DMS114 treated with DMSO at 0.1 percent for 48 hours (cell line): Measurements from ENCODE around the gene NLGN4Y.

Source experiments
- DNase-seq: peaks from one replicate; lab custom pipeline; 2025; ENCODE audit not compliant: unreplicated experiment; lab: John Stamatoyannopoulos, UW

The NLGN4Y gene

GRCh38 chrY:14524272-14525231 lies at the start of gene NLGN4Y:
NLGN4Y (plus strand) TSS chrY:14524529; CDS start chrY:14622120, 97,591 bp downstream.
- DNase-seq = no peak

GRCh38 chrY:14485935-14486334 lies 38.4 kb upstream of the NLGN4Y start:
- DNase-seq = no peak

GRCh38 chrY:14490226-14490625 lies 34.1 kb upstream of the NLGN4Y start:
- no peak for DNase-seq

GRCh38 chrY:14498071-14498470 lies 26.3 kb upstream of the NLGN4Y start:
- DNase-seq = no peak

- no peak for DNase-seq
These were observed 19.7 kb upstream of the NLGN4Y start for GRCh38 chrY:14504592-14504991.

- no peak for DNase-seq
These were observed 1.9 kb upstream of the NLGN4Y start for GRCh38 chrY:14522379-14522950.

GRCh38 chrY:14523491-14524271 lies 648 bp upstream of the NLGN4Y start:
- no peak for DNase-seq

GRCh38 chrY:14525315-14525714 lies 986 bp downstream of the NLGN4Y start:
- no peak for DNase-seq

- no peak for DNase-seq
These were observed 4.0 kb downstream of the NLGN4Y start for GRCh38 chrY:14528361-14528760.

GRCh38 chrY:14536703-14537102 lies 12.4 kb downstream of the NLGN4Y start:
- no peak for DNase-seq

- DNase-seq = no peak
These were observed 19.2 kb downstream of the NLGN4Y start for GRCh38 chrY:14543506-14543905.

- DNase-seq = no peak
These were observed 57.0 kb downstream of the NLGN4Y start for GRCh38 chrY:14581294-14581693.

- no peak for DNase-seq
These were observed 62.4 kb downstream of the NLGN4Y start for GRCh38 chrY:14586725-14587124.

- DNase-seq = no peak
These were observed 77.0 kb downstream of the NLGN4Y start for GRCh38 chrY:14601372-14601771.

- DNase-seq = no peak
These were observed 93.3 kb downstream of the NLGN4Y start for GRCh38 chrY:14617625-14618024.

- no peak for DNase-seq
These were observed 94.2 kb downstream of the NLGN4Y start for GRCh38 chrY:14618513-14618912.

- DNase-seq = no peak
These were observed 103.9 kb downstream of the NLGN4Y start for GRCh38 chrY:14628208-14628607.

- no peak for DNase-seq
These were observed 107.3 kb downstream of the NLGN4Y start for GRCh38 chrY:14631676-14632075.

GRCh38 chrY:14633718-14634117 lies 109.4 kb downstream of the NLGN4Y start:
- DNase-seq = no peak

- DNase-seq = no peak
These were observed 110.6 kb downstream of the NLGN4Y start for GRCh38 chrY:14634954-14635353.

GRCh38 chrY:14637551-14637950 lies 113.2 kb downstream of the NLGN4Y start:
- no peak for DNase-seq

GRCh38 chrY:14641853-14642252 lies 117.5 kb downstream of the NLGN4Y start:
- no peak for DNase-seq
